ENCODE measurements around the gene MAD1L1.

MAD1L1 gene

DNA sequence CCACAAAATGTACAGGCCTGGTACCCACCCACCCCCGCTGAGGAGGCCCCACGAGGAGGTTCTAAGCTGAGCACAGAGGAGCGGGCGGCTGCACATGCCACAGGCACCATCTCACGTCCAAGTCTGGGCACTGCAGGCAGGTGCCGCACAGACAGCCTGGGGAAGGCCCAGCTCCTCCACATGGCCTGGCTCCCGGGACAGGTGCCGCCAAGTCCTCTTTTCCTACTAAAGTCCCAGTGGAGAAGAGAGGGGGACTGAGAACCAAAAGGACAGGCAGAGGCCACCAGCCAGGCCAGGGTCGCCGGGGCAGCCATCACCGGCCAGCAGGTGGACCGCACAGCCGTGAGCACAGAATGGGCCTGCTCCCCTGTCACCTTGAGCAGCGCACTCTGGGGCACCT lies 91.1 kb downstream of the MAD1L1 start:
- no peaks in the 10 kb centered on the region for H3K4me1 ChIP-seq (ENCODE audit: control insufficient read depth, insufficient read depth, low read length)

GRCh38 chr7:2141021-2141410 lies 91.7 kb downstream of the MAD1L1 start:
- H3K9ac ChIP-seq (ENCODE audit: low read depth, low read length) = no peak overlapping the region
- H3K27ac ChIP-seq (ENCODE audit: low read depth, low read length) = no peak overlapping the region
- no peaks in the 10 kb centered on the region for H3K4me1 ChIP-seq (ENCODE audit: control insufficient read depth, insufficient read depth, low read length)
- no peak overlapping the region for H3K4me3 ChIP-seq (ENCODE audit: low read depth, low read length)
- H3K9me3 ChIP-seq (ENCODE audit: control insufficient read depth, insufficient read depth, low read length) = no peaks in the 10 kb centered on the region
- no peaks in the 10 kb centered on the region for H3K27me3 ChIP-seq (ENCODE audit: control insufficient read depth, insufficient read depth, low read length)
- peaks cover 25% of the 10 kb centered on the region for H3K36me3 ChIP-seq (ENCODE audit: control insufficient read depth, insufficient read depth, low read length)

More for the DNA sequence above, 91.1 kb downstream of the MAD1L1 start:
- peaks cover 30% of the 10 kb centered on the region for H3K36me3 ChIP-seq (ENCODE audit: control insufficient read depth, insufficient read depth, low read length)
- H3K9me3 ChIP-seq (ENCODE audit: control insufficient read depth, insufficient read depth, low read length) = no peaks in the 10 kb centered on the region
- H3K9ac ChIP-seq (ENCODE audit: low read depth, low read length) = no peak overlapping the region
- H3K4me3 ChIP-seq (ENCODE audit: low read depth, low read length) = no peak overlapping the region
- no peaks in the 10 kb centered on the region for H3K27me3 ChIP-seq (ENCODE audit: control insufficient read depth, insufficient read depth, low read length)
- no peak overlapping the region for H3K27ac ChIP-seq (ENCODE audit: low read depth, low read length)

DNA sequence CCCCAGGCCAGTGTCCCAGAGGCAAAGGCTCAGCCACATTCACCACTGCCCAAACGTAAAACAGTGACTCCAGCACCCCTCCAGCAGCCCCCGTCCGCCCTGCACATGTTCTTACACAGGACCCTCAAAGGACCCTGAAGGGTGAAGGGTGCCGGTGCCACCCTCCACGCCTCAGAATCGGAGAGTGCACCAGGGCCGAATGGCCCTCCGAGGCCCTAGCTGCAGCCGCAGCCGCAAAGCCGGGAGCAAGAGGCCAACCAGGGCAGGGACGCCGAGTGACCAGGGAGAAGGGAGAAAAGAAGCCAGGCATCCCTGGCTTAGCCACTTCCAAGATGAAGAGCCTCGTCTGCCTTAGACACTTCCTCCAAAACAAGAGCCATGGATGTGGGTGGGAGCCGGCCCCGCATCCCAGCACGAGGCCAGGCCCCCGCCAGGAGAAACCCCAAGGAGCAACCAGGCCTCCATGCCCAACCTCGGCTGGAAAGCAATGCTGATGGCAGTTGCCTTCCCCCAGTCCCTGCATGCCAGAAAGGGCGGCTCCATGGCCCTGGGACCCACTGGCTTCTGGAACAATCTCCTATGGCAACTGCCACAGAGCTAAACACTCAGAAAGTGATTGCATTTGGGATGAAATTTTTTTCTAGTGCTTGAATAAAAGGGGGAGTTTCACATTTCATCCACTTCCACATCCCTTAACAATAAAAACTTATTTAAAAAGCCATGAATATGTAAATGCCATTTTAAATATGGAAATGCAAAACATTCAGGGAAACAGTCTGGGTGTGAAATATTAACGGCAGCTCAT lies 92.3 kb downstream of the MAD1L1 start:
- no peaks in the 10 kb centered on the region for H3K4me1 ChIP-seq (ENCODE audit: control insufficient read depth, insufficient read depth, low read length)
- peaks cover 19% of the 10 kb centered on the region for H3K36me3 ChIP-seq (ENCODE audit: control insufficient read depth, insufficient read depth, low read length)
- no peak overlapping the region for H3K4me3 ChIP-seq (ENCODE audit: low read depth, low read length)
- no peak overlapping the region for H3K9ac ChIP-seq (ENCODE audit: low read depth, low read length)
- no peaks in the 10 kb centered on the region for H3K27me3 ChIP-seq (ENCODE audit: control insufficient read depth, insufficient read depth, low read length)
- no peaks in the 10 kb centered on the region for H3K9me3 ChIP-seq (ENCODE audit: control insufficient read depth, insufficient read depth, low read length)
- H3K27ac ChIP-seq (ENCODE audit: low read depth, low read length) = no peak overlapping the region

DNA sequence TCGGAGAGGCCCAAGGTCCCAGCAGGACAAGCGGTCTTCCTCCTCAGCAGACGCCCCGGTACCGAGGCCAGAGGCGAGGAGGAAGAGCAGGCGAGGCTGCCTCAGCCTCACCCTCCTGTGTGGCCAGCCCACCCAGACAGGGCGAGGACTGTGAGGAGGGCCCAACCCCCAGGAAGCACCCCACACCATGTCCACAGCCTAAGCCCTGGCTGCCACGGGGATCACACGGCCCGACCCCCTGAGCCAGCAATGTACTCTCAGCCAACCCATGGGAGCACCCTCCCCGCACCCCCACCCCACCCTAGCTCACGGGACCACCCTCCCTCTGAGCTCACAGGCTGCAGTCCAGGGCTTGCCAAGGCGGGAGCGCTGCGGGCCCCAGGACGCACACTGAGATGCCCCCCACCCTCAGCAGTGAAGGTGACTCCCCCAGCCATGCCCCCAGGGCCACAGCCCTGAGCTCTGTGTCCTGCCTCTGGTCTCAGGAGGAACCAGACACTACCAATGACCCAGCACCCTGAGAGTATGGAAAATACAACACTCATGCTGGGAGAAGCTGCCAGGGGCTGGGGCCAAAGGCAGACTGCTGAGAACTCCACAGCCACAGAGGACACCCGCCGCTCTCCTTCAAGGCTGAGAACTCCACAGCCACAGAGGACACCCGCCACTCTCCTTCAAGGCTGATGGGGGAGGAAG lies 93.6 kb downstream of the MAD1L1 start:
- Histone ChIP-seq H3K27me3 (ENCODE audit: control insufficient read depth, insufficient read depth, low read length) (no peaks in the 10 kb centered on the region), H3K4me1 (ENCODE audit: control insufficient read depth, insufficient read depth, low read length) (no peaks in the 10 kb centered on the region), H3K36me3 (ENCODE audit: control insufficient read depth, insufficient read depth, low read length) (peaks cover 7% of the 10 kb centered on the region), H3K9me3 (ENCODE audit: control insufficient read depth, insufficient read depth, low read length) (no peaks in the 10 kb centered on the region), H3K4me3 (ENCODE audit: low read depth, low read length) (no peak overlapping the region), H3K27ac (ENCODE audit: low read depth, low read length) (no peak overlapping the region), H3K9ac (ENCODE audit: low read depth, low read length) (no peak overlapping the region)

DNA sequence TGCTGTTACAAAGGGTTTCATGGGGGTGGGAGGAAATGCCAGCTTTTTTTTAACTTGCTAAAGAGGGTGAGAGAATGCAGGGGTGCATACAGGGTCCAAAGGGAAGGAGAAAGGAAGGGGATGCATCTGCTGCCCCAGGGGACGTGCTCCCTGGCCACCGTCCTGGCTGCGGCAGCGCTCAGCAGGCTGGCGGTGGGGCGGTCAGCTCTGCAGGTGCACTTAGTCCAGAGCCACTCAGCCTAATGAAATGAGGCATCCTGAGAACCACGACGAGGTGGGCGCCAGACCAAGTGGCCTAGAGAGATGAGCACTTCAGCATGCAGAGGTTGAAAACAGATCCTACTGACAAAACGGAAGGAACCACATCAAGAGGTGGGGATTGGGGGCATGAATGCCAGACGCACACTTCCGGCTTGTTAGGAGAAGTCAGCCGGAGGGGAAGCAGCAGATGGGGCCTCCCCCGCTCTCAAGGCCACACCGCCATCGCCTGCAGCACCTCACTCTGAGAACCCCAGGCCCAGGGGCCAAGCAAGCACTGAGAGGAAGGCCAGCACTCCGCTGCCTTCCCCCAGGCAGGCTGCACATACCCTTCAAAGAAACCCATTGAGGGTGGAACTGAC lies 94.5 kb downstream of the MAD1L1 start:
- Histone ChIP-seq H3K36me3 (ENCODE audit: control insufficient read depth, insufficient read depth, low read length) (peaks cover 7% of the 10 kb centered on the region), H3K4me3 (ENCODE audit: low read depth, low read length) (no peak overlapping the region), H3K4me1 (ENCODE audit: control insufficient read depth, insufficient read depth, low read length) (no peaks in the 10 kb centered on the region), H3K9ac (ENCODE audit: low read depth, low read length) (no peak overlapping the region), H3K9me3 (ENCODE audit: control insufficient read depth, insufficient read depth, low read length) (no peaks in the 10 kb centered on the region), H3K27me3 (ENCODE audit: control insufficient read depth, insufficient read depth, low read length) (no peaks in the 10 kb centered on the region), H3K27ac (ENCODE audit: low read depth, low read length) (no peak overlapping the region)

- Histone ChIP-seq H3K9ac (ENCODE audit: low read depth, low read length) (no peak overlapping the region), H3K27me3 (ENCODE audit: control insufficient read depth, insufficient read depth, low read length) (no peaks in the 10 kb centered on the region), H3K4me3 (ENCODE audit: low read depth, low read length) (no peak overlapping the region), H3K27ac (ENCODE audit: low read depth, low read length) (no peak overlapping the region), H3K9me3 (ENCODE audit: control insufficient read depth, insufficient read depth, low read length) (no peaks in the 10 kb centered on the region), H3K4me1 (ENCODE audit: control insufficient read depth, insufficient read depth, low read length) (no peaks in the 10 kb centered on the region), H3K36me3 (ENCODE audit: control insufficient read depth, insufficient read depth, low read length) (peaks cover 5% of the 10 kb centered on the region; the same call in 1 of the 2 replicates)
Observed at GRCh38 chr7:2134740-2135139, 98.0 kb downstream of the MAD1L1 start.

DNA sequence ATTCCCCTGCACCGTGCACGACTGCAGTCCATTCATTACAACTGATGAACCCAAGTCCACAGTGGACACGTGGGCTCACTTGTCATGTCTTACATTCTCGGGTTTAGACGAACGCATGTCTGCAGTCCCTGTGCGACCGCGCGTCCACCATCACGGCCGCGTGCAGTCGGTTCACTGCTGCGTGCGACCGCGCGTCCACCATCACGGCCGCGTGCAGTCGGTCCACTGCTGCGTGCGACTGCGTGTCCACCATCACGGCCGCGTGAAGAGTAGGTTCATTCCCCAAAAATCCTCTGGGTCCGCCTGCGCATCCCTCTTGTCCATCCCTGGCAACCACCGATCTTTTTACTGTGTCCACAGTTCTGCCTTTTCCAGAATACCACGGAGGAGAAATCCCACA lies 100.5 kb downstream of the MAD1L1 start:
- no peak overlapping the region for H3K27ac ChIP-seq (ENCODE audit: low read depth, low read length)
- H3K9ac ChIP-seq (ENCODE audit: low read depth, low read length) = no peak overlapping the region
- H3K4me1 ChIP-seq (ENCODE audit: control insufficient read depth, insufficient read depth, low read length) = no peaks in the 10 kb centered on the region
- no peak overlapping the region for H3K4me3 ChIP-seq (ENCODE audit: low read depth, low read length)
- peaks cover 5% of the 10 kb centered on the region for H3K36me3 ChIP-seq (ENCODE audit: control insufficient read depth, insufficient read depth, low read length)
- no peaks in the 10 kb centered on the region for H3K9me3 ChIP-seq (ENCODE audit: control insufficient read depth, insufficient read depth, low read length)
- no peaks in the 10 kb centered on the region for H3K27me3 ChIP-seq (ENCODE audit: control insufficient read depth, insufficient read depth, low read length)

- no peak overlapping the region for H3K27ac ChIP-seq (ENCODE audit: low read depth, low read length)
- H3K36me3 ChIP-seq (ENCODE audit: control insufficient read depth, insufficient read depth, low read length) = peaks cover 5% of the 10 kb centered on the region
Observed at GRCh38 chr7:2131800-2132199, 100.9 kb downstream of the MAD1L1 start.

DNA sequence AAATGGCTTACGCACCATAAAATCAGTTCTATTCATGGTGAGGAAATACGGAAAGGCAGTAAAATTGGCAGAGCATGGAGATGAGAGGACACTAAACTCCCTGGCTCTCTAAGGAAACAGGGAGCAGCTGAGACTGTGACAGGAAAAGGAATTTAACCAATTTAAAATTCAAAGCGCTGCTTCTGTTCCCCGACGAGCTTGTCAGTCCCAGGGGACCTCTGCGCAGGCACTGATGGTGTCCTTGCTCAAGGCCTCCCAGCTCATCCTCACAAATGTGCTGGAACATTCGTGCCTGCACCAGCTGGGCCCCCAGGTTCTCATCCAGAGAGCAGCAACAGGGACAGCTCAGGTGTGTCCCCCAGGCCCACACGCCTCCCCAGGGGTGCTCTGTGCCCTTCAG lies 101.4 kb downstream of the MAD1L1 start:
- H3K4me1 ChIP-seq (ENCODE audit: control insufficient read depth, insufficient read depth, low read length) = no peaks in the 10 kb centered on the region
- no peak overlapping the region for H3K4me3 ChIP-seq (ENCODE audit: low read depth, low read length)
- H3K27ac ChIP-seq (ENCODE audit: low read depth, low read length) = no peak overlapping the region
- no peak overlapping the region for H3K9ac ChIP-seq (ENCODE audit: low read depth, low read length)
- H3K27me3 ChIP-seq (ENCODE audit: control insufficient read depth, insufficient read depth, low read length) = no peaks in the 10 kb centered on the region
- no peaks in the 10 kb centered on the region for H3K9me3 ChIP-seq (ENCODE audit: control insufficient read depth, insufficient read depth, low read length)
- H3K36me3 ChIP-seq (ENCODE audit: control insufficient read depth, insufficient read depth, low read length) = peaks cover 5% of the 10 kb centered on the region

More at GRCh38 chr7:2131800-2132199, 100.9 kb downstream of the MAD1L1 start:
- Histone ChIP-seq H3K9me3 (ENCODE audit: control insufficient read depth, insufficient read depth, low read length) (no peaks in the 10 kb centered on the region), H3K4me3 (ENCODE audit: low read depth, low read length) (no peak overlapping the region), H3K4me1 (ENCODE audit: control insufficient read depth, insufficient read depth, low read length) (no peaks in the 10 kb centered on the region), H3K27me3 (ENCODE audit: control insufficient read depth, insufficient read depth, low read length) (no peaks in the 10 kb centered on the region), H3K9ac (ENCODE audit: low read depth, low read length) (no peak overlapping the region)

DNA sequence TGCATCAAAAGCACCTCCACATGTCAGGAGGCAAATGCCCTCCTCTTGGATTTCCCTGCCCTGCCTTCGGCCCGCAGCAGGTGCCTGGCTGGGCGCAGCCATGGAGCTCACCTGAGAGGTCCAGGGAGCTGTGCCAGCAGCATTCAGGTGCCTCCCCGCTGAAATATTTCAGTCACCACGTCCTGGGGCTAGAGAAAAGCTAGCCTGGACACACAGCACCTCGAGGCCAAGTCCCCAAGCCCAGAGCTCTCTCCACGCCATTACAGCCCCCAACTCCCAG lies 102.7 kb downstream of the MAD1L1 start:
- Histone ChIP-seq H3K9me3 (ENCODE audit: control insufficient read depth, insufficient read depth, low read length) (no peaks in the 10 kb centered on the region), H3K4me1 (ENCODE audit: control insufficient read depth, insufficient read depth, low read length) (no peaks in the 10 kb centered on the region), H3K27ac (ENCODE audit: low read depth, low read length) (no peak overlapping the region), H3K36me3 (ENCODE audit: control insufficient read depth, insufficient read depth, low read length) (peaks cover 5% of the 10 kb centered on the region), H3K9ac (ENCODE audit: low read depth, low read length) (no peak overlapping the region), H3K4me3 (ENCODE audit: low read depth, low read length) (no peak overlapping the region), H3K27me3 (ENCODE audit: control insufficient read depth, insufficient read depth, low read length) (no peaks in the 10 kb centered on the region)
